Measurements from ENCODE around the gene TNF. TPM values are rescaled to one million over a fixed set of nuclear protein-coding genes. Genes with fewer than 3 reads are reported as not detected.
A peak's percentile ranks its signal among the peaks of the same experiment; 100 is the strongest.

TNF gene
- total RNA-seq, 3 donors from 2014 or later (not counting 1 experiment from before 2014, with no cell fraction given), result 24.2 to 60.8 (median 46.9) TPM

DNA sequence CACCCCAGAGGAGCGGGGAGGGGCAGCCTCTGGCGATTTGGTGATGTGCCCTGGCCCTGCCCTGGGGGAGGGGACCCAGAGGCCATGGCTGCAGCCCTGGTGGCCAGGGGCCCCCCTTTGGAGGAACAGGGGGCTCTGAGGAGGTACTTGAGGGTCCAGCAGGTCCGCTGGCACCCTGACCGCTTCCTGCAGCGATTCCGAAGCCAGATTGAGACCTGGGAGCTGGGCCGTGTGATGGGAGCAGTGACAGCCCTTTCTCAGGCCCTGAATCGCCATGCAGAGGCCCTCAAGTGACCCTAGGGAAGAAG is 17.1 kb upstream of the TNF start:
- 60% methylated on average over 8 of the region's 8 CpGs for WGBS (ENCODE audit: insufficient coverage)
- no peaks in the 10 kb centered on the region for H3K27me3 ChIP-seq (ENCODE audit: control insufficient read depth, insufficient read depth, low read length)
- H3K27me3 Mint-ChIP-seq (ENCODE audit: low read depth in 2 of 2), result no peaks in the 10 kb centered on the region
- H3K27ac Mint-ChIP-seq, result peak overlapping the region; percentile 98
- intact Hi-C loops (cut with micrococcal nuclease), result loop anchor here (2.0 to 5.0 kb wide), 2 partner anchors 15 to 104 kb away; partner anchors contain the start of genes C6orf47, GPANK1 and LTA
- H3K9me3 Mint-ChIP-seq, result no peaks in the 10 kb centered on the region
- DNase-seq (no peak), ATAC-seq (no peak)
- peak overlapping the region; percentile 4 for H3K4me3 ChIP-seq (ENCODE audit: low read length)
- H3K4me1 Mint-ChIP-seq, result peaks cover 47 to 61% of the 10 kb centered on the region in 2 donors
- no peaks in the 10 kb centered on the region for H3K36me3 ChIP-seq (ENCODE audit: control insufficient read depth, insufficient read depth, low read length)
- peaks cover 69% of the 10 kb centered on the region for H3K4me1 ChIP-seq (ENCODE audit: control insufficient read depth, insufficient read depth, low read length)
- no peaks in the 10 kb centered on the region for H3K36me3 Mint-ChIP-seq
- peak overlapping the region; percentile 82 for H3K4me3 Mint-ChIP-seq
- H3K9me3 ChIP-seq (ENCODE audit: control insufficient read depth, insufficient read depth, low read length), result no peaks in the 10 kb centered on the region
- peak overlapping the region; percentile 90 for H3K27ac ChIP-seq (ENCODE audit: low read length)
- TF ChIP-seq, protein P1, sequence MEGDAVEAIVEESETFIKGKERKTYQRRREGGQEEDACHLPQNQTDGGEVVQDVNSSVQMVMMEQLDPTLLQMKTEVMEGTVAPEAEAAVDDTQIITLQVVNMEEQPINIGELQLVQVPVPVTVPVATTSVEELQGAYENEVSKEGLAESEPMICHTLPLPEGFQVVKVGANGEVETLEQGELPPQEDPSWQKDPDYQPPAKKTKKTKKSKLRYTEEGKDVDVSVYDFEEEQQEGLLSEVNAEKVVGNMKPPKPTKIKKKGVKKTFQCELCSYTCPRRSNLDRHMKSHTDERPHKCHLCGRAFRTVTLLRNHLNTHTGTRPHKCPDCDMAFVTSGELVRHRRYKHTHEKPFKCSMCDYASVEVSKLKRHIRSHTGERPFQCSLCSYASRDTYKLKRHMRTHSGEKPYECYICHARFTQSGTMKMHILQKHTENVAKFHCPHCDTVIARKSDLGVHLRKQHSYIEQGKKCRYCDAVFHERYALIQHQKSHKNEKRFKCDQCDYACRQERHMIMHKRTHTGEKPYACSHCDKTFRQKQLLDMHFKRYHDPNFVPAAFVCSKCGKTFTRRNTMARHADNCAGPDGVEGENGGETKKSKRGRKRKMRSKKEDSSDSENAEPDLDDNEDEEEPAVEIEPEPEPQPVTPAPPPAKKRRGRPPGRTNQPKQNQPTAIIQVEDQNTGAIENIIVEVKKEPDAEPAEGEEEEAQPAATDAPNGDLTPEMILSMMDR (IDR thresholded peaks at IDR 0.05), result no peak

DNA sequence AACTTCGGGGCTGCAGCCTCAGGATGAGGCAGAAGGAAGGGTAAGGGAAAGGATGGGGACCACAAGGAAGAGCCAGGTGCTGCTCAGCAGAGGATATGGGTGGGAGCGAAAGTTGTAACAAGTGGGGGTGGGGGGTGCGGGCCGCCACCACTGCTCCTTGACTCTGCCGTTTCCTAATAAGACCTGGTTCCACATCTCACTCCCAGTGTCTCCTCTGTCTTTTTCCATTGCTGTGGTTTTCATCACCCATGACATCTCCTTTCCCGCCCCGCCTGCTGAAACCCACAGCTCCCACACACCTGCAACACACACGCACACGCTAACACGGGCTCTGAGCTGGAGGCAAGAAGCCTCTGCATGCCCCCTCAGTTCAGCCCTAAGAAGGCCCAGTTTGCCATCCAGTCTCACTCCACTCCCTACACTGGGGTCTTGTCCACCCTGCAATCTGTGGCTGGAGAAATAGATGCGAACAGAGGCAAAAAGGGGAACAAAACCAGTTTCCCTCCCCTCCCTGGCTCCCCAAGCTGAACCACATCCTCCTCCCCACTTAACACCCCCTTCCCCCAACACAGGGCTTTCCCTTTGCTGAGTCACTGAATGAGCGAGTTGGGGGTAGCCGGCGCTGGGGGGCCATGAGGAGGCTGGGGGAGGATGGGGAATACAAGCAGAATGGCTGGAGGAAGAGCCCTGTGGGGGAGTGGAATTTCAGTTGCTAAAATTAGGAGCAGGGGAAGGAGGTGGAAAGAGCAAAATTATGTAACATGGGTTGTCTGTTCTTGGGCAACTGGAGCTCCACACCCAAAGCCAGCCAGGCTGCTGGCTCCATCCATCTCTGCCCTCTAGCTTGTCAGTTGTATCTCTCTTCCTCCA is 16.5 kb upstream of the TNF start:
- Histone ChIP-seq H3K36me3 (ENCODE audit: control insufficient read depth, insufficient read depth, low read length) (no peaks in the 10 kb centered on the region), H3K27ac (ENCODE audit: low read length) (peak overlapping the region; percentile 90), H3K9me3 (ENCODE audit: control insufficient read depth, insufficient read depth, low read length) (no peaks in the 10 kb centered on the region), H3K4me1 (ENCODE audit: control insufficient read depth, insufficient read depth, low read length) (peaks cover 69% of the 10 kb centered on the region), H3K27me3 (ENCODE audit: control insufficient read depth, insufficient read depth, low read length) (no peaks in the 10 kb centered on the region), H3K4me3 (ENCODE audit: low read length) (peak overlapping the region; percentile 4)
- H3K4me3 Mint-ChIP-seq, result peak overlapping the region; percentile 82
- H3K27ac Mint-ChIP-seq, result peak overlapping the region; percentile 98
- H3K9me3 Mint-ChIP-seq, result no peaks in the 10 kb centered on the region
- intact Hi-C loops (cut with micrococcal nuclease), result loop anchor here (2.0 to 5.0 kb wide), 2 partner anchors 14 to 103 kb away; partner anchors contain the start of genes C6orf47, GPANK1 and LTA
- H3K36me3 Mint-ChIP-seq, result no peaks in the 10 kb centered on the region
- TF ChIP-seq, protein P1 (IDR thresholded peaks at IDR 0.05), result no peak
- peaks cover 47 to 61% of the 10 kb centered on the region in 2 donors for H3K4me1 Mint-ChIP-seq
- ATAC-seq, result peak; percentile 68 to 80 (median 70)
- DNase-seq, result peak; percentile 71 to 86
- H3K27me3 Mint-ChIP-seq (ENCODE audit: low read depth in 2 of 2), result no peaks in the 10 kb centered on the region
- WGBS (ENCODE audit: insufficient coverage), result 3% methylated on average over 14 of the region's 14 CpGs

DNA sequence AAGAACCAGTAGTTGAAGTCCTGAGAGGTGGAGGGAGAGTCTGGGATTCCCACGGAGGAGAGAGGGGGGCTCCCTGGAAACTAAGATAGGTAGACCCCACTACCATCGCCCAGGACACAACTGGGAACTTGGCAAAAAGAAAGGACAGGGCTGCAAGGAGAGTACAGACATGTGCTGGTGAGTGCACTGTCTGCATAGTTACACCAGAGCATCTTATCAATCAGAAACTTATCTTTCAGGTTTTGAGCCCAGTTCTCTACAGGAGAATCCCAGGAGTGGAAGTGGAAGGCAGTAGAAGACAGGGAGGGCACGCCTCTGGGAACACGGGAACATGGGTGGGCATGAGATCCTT is 15.8 kb upstream of the TNF start:
- H3K4me3 ChIP-seq (ENCODE audit: low read length), result peak overlapping the region; percentile 0
- 22% methylated on average over 4 of the region's 4 CpGs for WGBS (ENCODE audit: insufficient coverage)
- H3K36me3 ChIP-seq (ENCODE audit: control insufficient read depth, insufficient read depth, low read length), result no peaks in the 10 kb centered on the region
- peak overlapping the region; percentile 90 for H3K27ac ChIP-seq (ENCODE audit: low read length)
- H3K4me1 Mint-ChIP-seq, result peaks cover 47 to 61% of the 10 kb centered on the region in 2 donors
- TF ChIP-seq, protein P1 (IDR thresholded peaks at IDR 0.05), result no peak
- DNase-seq (no peak), ATAC-seq (peak; percentile 5 to 27 (median 14))
- peaks cover 69% of the 10 kb centered on the region for H3K4me1 ChIP-seq (ENCODE audit: control insufficient read depth, insufficient read depth, low read length)
- no peaks in the 10 kb centered on the region for H3K27me3 ChIP-seq (ENCODE audit: control insufficient read depth, insufficient read depth, low read length)
- H3K9me3 ChIP-seq (ENCODE audit: control insufficient read depth, insufficient read depth, low read length), result no peaks in the 10 kb centered on the region
- H3K27ac Mint-ChIP-seq, result peak overlapping the region; percentile 98
- H3K27me3 Mint-ChIP-seq (ENCODE audit: low read depth in 2 of 2), result no peaks in the 10 kb centered on the region
- intact Hi-C loops (cut with micrococcal nuclease), result loop anchor here (2.0 to 5.0 kb wide), 2 partner anchors 13 to 103 kb away; partner anchors contain the start of genes C6orf47, GPANK1 and LTA
- no peaks in the 10 kb centered on the region for H3K9me3 Mint-ChIP-seq
- H3K4me3 Mint-ChIP-seq, result peak overlapping the region; percentile 82
- no peaks in the 10 kb centered on the region for H3K36me3 Mint-ChIP-seq
